ENCODE measurements around the gene AP3B1. TPM values are rescaled to one million over a fixed set of nuclear protein-coding genes. Genes with fewer than 3 reads are reported as not detected.

The AP3B1 gene
- total and polyA plus RNA-seq, 3 experiments from 2014 or later, result 27.1 to 41.1 (median 40.3) TPM

DNA sequence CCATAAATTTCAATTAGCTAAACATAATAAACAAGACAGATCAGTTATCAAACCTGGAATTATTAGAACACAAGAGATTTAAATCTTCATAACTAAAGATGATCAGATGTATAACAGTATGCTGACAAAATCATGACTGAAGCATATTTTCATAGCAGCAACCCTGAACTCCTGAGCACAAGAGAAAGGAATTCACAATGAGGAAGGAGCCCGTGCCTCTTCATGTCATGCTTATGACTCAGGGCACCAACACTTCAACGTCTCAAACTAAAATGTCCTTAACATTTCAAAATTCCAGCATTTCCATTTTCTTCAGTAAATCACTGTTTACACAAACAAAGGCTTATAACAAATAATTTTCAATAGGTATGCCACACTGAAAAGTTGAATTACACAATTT is 6.7 kb downstream of the AP3B1 start:
- Histone ChIP-seq H3K9me3 (ENCODE audit: low read length) (no peaks in the 10 kb centered on the region), H3K4me1 (ENCODE audit: insufficient read depth, low read length) (peaks cover 19% of the 10 kb centered on the region), H3K4me3 (ENCODE audit: low read length) (no peak overlapping the region), H3K27me3 (ENCODE audit: insufficient read depth, low read length, poor library complexity, severe bottlenecking) (no peaks in the 10 kb centered on the region), H3K36me3 (ENCODE audit: insufficient read depth, low read length) (no peaks in the 10 kb centered on the region), H3K27ac (ENCODE audit: low read depth, low read length) (no peak overlapping the region)
- Mint-ChIP-seq H3K27me3 (no peaks in the 10 kb centered on the region), H3K36me3 (peaks cover 0 to 8% (median 2%) of the 10 kb centered on the region in 3 donors), H3K4me3 (no peak overlapping the region), H3K9me3 (no peaks in the 10 kb centered on the region), H3K27ac (no peak overlapping the region), H3K4me1 (peaks cover 66 to 86% (median 81%) of the 10 kb centered on the region in 3 donors)
- DNase-seq, result no peak
- CTCF ChIA-PET, result no interaction called here
- POLR2A ChIA-PET, result no interaction called here

DNA sequence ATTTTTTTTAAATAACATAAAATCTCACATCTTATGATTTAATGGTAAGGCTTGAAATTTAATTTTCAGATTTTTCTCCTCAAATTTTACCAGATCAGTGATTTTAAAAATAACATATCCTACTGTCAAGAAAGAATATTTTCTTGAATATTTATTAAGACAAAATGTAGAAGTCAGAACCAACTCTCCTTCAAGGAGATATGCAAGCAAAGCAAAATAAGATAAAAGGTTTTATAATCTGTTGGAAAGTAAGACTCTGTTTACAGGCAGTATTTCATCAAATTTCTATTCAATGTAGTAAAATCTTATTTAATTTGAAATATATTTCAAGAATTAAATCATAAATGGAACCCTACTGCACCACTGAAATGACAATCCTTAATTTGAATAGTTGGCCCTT is 7.3 kb downstream of the AP3B1 start:
- CTCF ChIA-PET, result interaction anchor here (1.2 to 1.3 kb wide), 2 partner anchors 8 to 728 kb away, joined by 3 read pairs; no protein-coding TSS in a partner anchor
- Mint-ChIP-seq H3K4me1 (peaks cover 63 to 80% (median 76%) of the 10 kb centered on the region in 3 donors), H3K9me3 (no peaks in the 10 kb centered on the region), H3K27me3 (no peaks in the 10 kb centered on the region), H3K27ac (no peak overlapping the region), H3K36me3 (peaks cover 0 to 8% (median 2%) of the 10 kb centered on the region in 3 donors), H3K4me3 (no peak overlapping the region)
- Histone ChIP-seq H3K4me1 (ENCODE audit: insufficient read depth, low read length) (peaks cover 15% of the 10 kb centered on the region), H3K27me3 (ENCODE audit: insufficient read depth, low read length, poor library complexity, severe bottlenecking) (no peaks in the 10 kb centered on the region), H3K36me3 (ENCODE audit: insufficient read depth, low read length) (no peaks in the 10 kb centered on the region), H3K9me3 (ENCODE audit: low read length) (no peaks in the 10 kb centered on the region), H3K27ac (ENCODE audit: low read depth, low read length) (no peak overlapping the region), H3K4me3 (ENCODE audit: low read length) (no peak overlapping the region)
- POLR2A ChIA-PET, result no interaction called here
- no peak for DNase-seq

DNA sequence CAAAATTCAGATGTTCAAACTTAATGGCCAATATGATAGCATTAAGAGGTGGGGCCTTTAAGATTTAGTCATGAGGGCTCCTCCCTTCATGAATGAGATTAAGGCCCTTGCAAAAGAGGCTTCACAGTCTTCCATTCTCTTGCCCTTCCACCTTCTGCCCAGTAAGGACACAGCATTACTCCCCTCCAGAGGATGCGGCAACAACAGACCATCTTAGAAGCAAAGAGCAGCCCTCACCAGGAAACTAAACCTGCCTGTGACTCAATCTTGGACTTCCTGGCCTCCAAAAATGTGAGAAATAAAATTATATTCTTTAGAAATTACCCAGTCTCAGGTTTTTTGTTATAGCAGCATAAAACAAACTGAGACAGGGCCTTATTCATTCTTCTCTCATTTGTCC is 8.2 kb downstream of the AP3B1 start:
- peak overlapping the region in 3 of 8 donors; percentile 10 to 48 (median 11) for H3K27ac Mint-ChIP-seq
- no peak overlapping the region for H3K4me3 ChIP-seq (ENCODE audit: low read length)
- no peaks in the 10 kb centered on the region for H3K9me3 ChIP-seq (ENCODE audit: low read length)
- peaks cover 9% of the 10 kb centered on the region for H3K4me1 ChIP-seq (ENCODE audit: insufficient read depth, low read length)
- H3K27ac ChIP-seq (ENCODE audit: low read depth, low read length), result no peak overlapping the region
- H3K27me3 ChIP-seq (ENCODE audit: insufficient read depth, low read length, poor library complexity, severe bottlenecking), result no peaks in the 10 kb centered on the region
- DNase-seq, result no peak
- POLR2A ChIA-PET, result no interaction called here
- peaks cover 62 to 79% (median 75%) of the 10 kb centered on the region in 3 donors for H3K4me1 Mint-ChIP-seq
- CTCF ChIA-PET, result interaction anchor here (1.2 to 1.3 kb wide), 2 partner anchors 9 to 728 kb away, joined by 3 read pairs; no protein-coding TSS in a partner anchor
- peaks cover 0 to 8% (median 2%) of the 10 kb centered on the region in 3 donors for H3K36me3 Mint-ChIP-seq
- H3K4me3 Mint-ChIP-seq, result no peak overlapping the region
- H3K27me3 Mint-ChIP-seq, result no peaks in the 10 kb centered on the region
- no peaks in the 10 kb centered on the region for H3K36me3 ChIP-seq (ENCODE audit: insufficient read depth, low read length)
- no peaks in the 10 kb centered on the region for H3K9me3 Mint-ChIP-seq

DNA sequence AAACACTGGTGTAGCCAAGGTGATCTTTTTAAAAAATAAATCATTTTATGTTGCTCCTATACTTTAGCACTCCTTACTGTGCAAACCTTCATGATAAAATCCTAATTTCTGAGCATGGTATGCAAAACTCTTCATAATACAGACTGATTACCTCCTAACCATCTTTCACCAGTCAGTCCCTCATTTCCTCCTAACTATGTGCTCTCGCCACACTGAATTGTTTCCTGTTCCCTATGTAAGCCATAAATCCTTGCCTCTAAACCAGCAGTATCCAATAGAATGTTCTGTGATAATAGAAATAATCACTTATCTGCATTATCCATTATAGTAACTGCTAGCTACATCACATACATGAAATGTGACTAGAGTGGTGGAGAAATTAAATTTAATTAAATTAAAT is 10.7 kb downstream of the AP3B1 start:
- ChIA-PET POLR2A (no interaction called here), CTCF (interaction anchor here (2.4 kb wide), 1 partner anchor 12 kb away, joined by 7 read pairs; no protein-coding TSS in a partner anchor)

DNA sequence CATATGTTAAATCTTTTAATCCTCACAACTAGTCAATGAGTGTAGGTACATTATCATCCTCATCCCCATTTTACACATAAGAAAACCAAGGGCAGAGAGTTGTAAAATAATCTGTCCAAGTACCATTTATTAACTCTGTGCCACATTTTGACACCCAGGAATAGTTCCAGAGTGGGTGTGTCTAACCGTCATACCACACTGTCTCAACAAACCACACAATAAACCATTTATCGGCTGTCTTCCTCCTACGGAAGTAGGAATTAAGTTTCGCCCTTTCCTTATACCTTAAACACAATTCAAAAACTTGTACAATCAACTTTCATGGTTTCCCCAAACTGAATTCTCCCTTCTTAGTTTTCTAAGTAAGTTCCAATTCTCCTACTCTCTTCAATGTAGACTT is 11.4 kb downstream of the AP3B1 start:
- no peak overlapping the region for H3K4me3 Mint-ChIP-seq
- H3K27me3 Mint-ChIP-seq, result no peaks in the 10 kb centered on the region
- H3K9me3 Mint-ChIP-seq, result no peaks in the 10 kb centered on the region
- ChIA-PET CTCF (no interaction called here), POLR2A (no interaction called here)
- no peaks in the 10 kb centered on the region for H3K27me3 ChIP-seq (ENCODE audit: insufficient read depth, low read length, poor library complexity, severe bottlenecking)
- peak overlapping the region in 2 of 8 donors; percentile 11 to 18 for H3K27ac Mint-ChIP-seq
- H3K4me1 ChIP-seq (ENCODE audit: insufficient read depth, low read length), result peaks cover 8% of the 10 kb centered on the region
- no peaks in the 10 kb centered on the region for H3K9me3 ChIP-seq (ENCODE audit: low read length)
- DNase-seq, result no peak
- H3K27ac ChIP-seq (ENCODE audit: low read depth, low read length), result no peak overlapping the region
- H3K36me3 Mint-ChIP-seq, result peaks cover 0 to 6% (median 2%) of the 10 kb centered on the region in 3 donors
- H3K36me3 ChIP-seq (ENCODE audit: insufficient read depth, low read length), result no peaks in the 10 kb centered on the region
- no peak overlapping the region for H3K4me3 ChIP-seq (ENCODE audit: low read length)
- peaks cover 45 to 55% (median 52%) of the 10 kb centered on the region in 3 donors for H3K4me1 Mint-ChIP-seq

More for the DNA sequence above, 10.7 kb downstream of the AP3B1 start:
- H3K36me3 Mint-ChIP-seq, result peaks cover 0 to 6% (median 2%) of the 10 kb centered on the region in 3 donors
- Histone ChIP-seq H3K36me3 (ENCODE audit: insufficient read depth, low read length) (no peaks in the 10 kb centered on the region), H3K27ac (ENCODE audit: low read depth, low read length) (no peak overlapping the region), H3K4me3 (ENCODE audit: low read length) (no peak overlapping the region), H3K4me1 (ENCODE audit: insufficient read depth, low read length) (peaks cover 8% of the 10 kb centered on the region), H3K27me3 (ENCODE audit: insufficient read depth, low read length, poor library complexity, severe bottlenecking) (no peaks in the 10 kb centered on the region), H3K9me3 (ENCODE audit: low read length) (no peaks in the 10 kb centered on the region)
- no peaks in the 10 kb centered on the region for H3K9me3 Mint-ChIP-seq
- H3K27me3 Mint-ChIP-seq, result no peaks in the 10 kb centered on the region
- peak overlapping the region in 2 of 8 donors; percentile 4 to 11 for H3K27ac Mint-ChIP-seq
- no peak overlapping the region for H3K4me3 Mint-ChIP-seq
- DNase-seq, result no peak
- peaks cover 47 to 60% (median 56%) of the 10 kb centered on the region in 3 donors for H3K4me1 Mint-ChIP-seq

DNA sequence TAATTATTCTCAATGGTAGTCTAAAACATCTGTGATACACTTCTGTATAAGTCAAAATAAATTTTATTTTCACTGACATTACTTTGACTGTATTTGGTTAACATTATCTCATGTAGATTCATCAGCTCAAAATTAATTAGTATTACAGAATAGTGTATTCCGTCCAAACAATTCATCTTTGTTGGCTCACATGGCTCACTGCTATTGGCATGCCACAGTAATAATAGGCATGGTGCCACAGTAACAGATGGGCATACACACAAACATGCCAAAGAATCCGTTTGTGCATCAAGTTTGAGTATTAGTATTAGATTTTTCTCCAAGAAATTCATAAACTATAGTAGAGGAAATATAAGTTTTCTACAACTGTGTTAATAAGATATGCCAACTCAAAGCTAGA is 14.2 kb downstream of the AP3B1 start:
- Histone ChIP-seq H3K9me3 (ENCODE audit: low read length) (no peaks in the 10 kb centered on the region), H3K36me3 (ENCODE audit: insufficient read depth, low read length) (no peaks in the 10 kb centered on the region), H3K27ac (ENCODE audit: low read depth, low read length) (no peak overlapping the region), H3K4me3 (ENCODE audit: low read length) (no peak overlapping the region), H3K4me1 (ENCODE audit: insufficient read depth, low read length) (no peaks in the 10 kb centered on the region), H3K27me3 (ENCODE audit: insufficient read depth, low read length, poor library complexity, severe bottlenecking) (no peaks in the 10 kb centered on the region)
- Mint-ChIP-seq H3K4me1 (peaks cover 33 to 44% (median 40%) of the 10 kb centered on the region in 3 donors), H3K36me3 (peaks cover 0 to 2% (median 2%) of the 10 kb centered on the region in 3 donors), H3K9me3 (no peaks in the 10 kb centered on the region), H3K27me3 (no peaks in the 10 kb centered on the region), H3K27ac (no peak overlapping the region), H3K4me3 (no peak overlapping the region)
- no peak for DNase-seq
- ChIA-PET POLR2A (no interaction called here), CTCF (no interaction called here)

DNA sequence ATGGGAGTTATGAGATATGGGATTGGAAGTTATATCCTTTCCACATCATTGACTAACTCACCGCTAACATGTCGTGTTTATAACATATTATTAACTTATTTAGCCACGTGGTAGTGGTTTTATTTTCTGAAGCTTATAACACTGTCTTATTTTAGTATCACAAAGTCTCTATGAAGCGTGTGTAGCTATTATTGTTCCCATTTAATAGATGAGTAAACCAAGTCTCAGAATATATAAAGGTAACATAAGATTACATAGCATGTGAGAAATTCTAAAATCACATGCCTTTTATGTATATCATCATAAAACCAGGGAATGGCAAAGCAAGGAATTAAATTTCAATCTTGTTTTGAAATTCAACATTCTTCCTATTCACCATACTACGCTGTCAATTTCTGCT is 15.3 kb downstream of the AP3B1 start:
- ChIA-PET CTCF (no interaction called here), POLR2A (no interaction called here)
- Mint-ChIP-seq H3K36me3 (no peaks in the 10 kb centered on the region), H3K4me3 (no peak overlapping the region), H3K4me1 (peaks cover 35 to 45% (median 44%) of the 10 kb centered on the region in 3 donors), H3K9me3 (no peaks in the 10 kb centered on the region), H3K27ac (no peak overlapping the region), H3K27me3 (no peaks in the 10 kb centered on the region)
- Histone ChIP-seq H3K27ac (ENCODE audit: low read depth, low read length) (no peak overlapping the region), H3K4me1 (ENCODE audit: insufficient read depth, low read length) (no peaks in the 10 kb centered on the region), H3K9me3 (ENCODE audit: low read length) (no peaks in the 10 kb centered on the region), H3K27me3 (ENCODE audit: insufficient read depth, low read length, poor library complexity, severe bottlenecking) (no peaks in the 10 kb centered on the region), H3K36me3 (ENCODE audit: insufficient read depth, low read length) (no peaks in the 10 kb centered on the region), H3K4me3 (ENCODE audit: low read length) (no peak overlapping the region)
- no peak for DNase-seq

DNA sequence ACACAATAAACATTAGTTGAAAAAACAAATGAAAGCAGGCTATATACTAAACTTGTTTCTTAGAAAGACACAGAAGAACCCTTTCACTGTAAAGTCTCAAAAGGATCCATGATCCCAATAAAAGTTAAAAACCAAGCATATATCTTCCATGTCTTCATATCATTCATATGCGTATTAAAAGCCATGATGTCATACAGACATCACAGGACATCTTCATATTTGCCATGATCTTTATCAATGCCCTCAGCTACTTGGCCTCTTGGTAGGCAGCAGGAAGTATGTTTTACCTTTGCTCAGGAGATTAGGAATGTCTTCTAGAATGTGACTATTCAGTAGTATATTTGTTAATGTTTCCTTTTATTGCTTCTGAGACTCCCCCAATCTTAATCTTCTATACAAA is 16.8 kb downstream of the AP3B1 start:
- H3K27me3 Mint-ChIP-seq, result no peaks in the 10 kb centered on the region

More for the DNA sequence above, 16.8 kb downstream of the AP3B1 start:
- no peaks in the 10 kb centered on the region for H3K4me1 ChIP-seq (ENCODE audit: insufficient read depth, low read length)
- H3K4me3 Mint-ChIP-seq, result no peak overlapping the region
- H3K27me3 ChIP-seq (ENCODE audit: insufficient read depth, low read length, poor library complexity, severe bottlenecking), result no peaks in the 10 kb centered on the region
- H3K4me1 Mint-ChIP-seq, result peaks cover 26 to 46% (median 45%) of the 10 kb centered on the region in 3 donors
- H3K36me3 Mint-ChIP-seq, result peaks cover 0 to 1% (median 0%) of the 10 kb centered on the region in 3 donors
- no peaks in the 10 kb centered on the region for H3K36me3 ChIP-seq (ENCODE audit: insufficient read depth, low read length)
- H3K9me3 Mint-ChIP-seq, result no peaks in the 10 kb centered on the region
- no peak overlapping the region for H3K27ac ChIP-seq (ENCODE audit: low read depth, low read length)
- no peaks in the 10 kb centered on the region for H3K9me3 ChIP-seq (ENCODE audit: low read length)
- H3K4me3 ChIP-seq (ENCODE audit: low read length), result no peak overlapping the region
- H3K27ac Mint-ChIP-seq, result no peak overlapping the region
- DNase-seq, result no peak
- ChIA-PET POLR2A (no interaction called here), CTCF (no interaction called here)

All from CD8-positive, alpha-beta memory T cell (primary cell).